HEK293 (cell line): ENCODE measurements around the gene SLC30A1.

Experiments
- CTCF ChIA-PET: fragments of 350-600 bp; formaldehyde crosslinking; extraction: SDS; loops from one replicate; lab custom pipeline; 2021; ENCODE audit warnings: antibody characterized with exemption; lab: Yijun Ruan, JAX
- POLR2A ChIA-PET: fragments of 300-600 bp; formaldehyde crosslinking; extraction: SDS; loops from one replicate; lab custom pipeline; 2020; ENCODE audit warnings: antibody characterized with exemption, inconsistent platforms; lab: Yijun Ruan, JAX
- H3K27ac ChIP-seq: fragments of 200-500 bp; sonication (Bioruptor generic); 2 replicates; pipeline ENCODE4 v1.5.1; 2014; ENCODE audit warnings: low read depth, low read length, control low read depth, inconsistent platforms; ENCODE audit errors: extremely low read depth
- H3K36me3 ChIP-seq, 2 experiments: fragments of 200-500 bp in 1 of 2; sonication (Bioruptor generic) in 1 of 2; 1 replicate in 1 of 2; 2 replicates in 1 of 2; pipeline ENCODE4 v1.5.1; 2014 to 2017; ENCODE audit warnings: inconsistent platforms in 2 of 2, low read length in 2 of 2; ENCODE audit not compliant: control insufficient read depth in 2 of 2, insufficient read depth in 1 of 2
- H3K4me1 ChIP-seq: fragments of 200-500 bp; sonication (Bioruptor generic); 2 replicates; pipeline ENCODE4 v1.5.1; 2014; ENCODE audit warnings: mild to moderate bottlenecking, low read length, inconsistent platforms; ENCODE audit not compliant: control insufficient read depth, insufficient read depth
- H3K4me3 ChIP-seq: 2 replicates; pipeline ENCODE4 v1.5.1; 2011; ENCODE audit warnings: low read depth, mild to moderate bottlenecking, control low read depth, low read length, moderate library complexity
- H3K9me3 ChIP-seq: fragments of 200-500 bp; sonication (Bioruptor generic); 2 replicates; pipeline ENCODE4 v1.5.1; 2014; ENCODE audit warnings: low read depth, low read length, inconsistent platforms; ENCODE audit not compliant: control insufficient read depth, insufficient read depth
- GLI4 ChIP-seq: fragments of 450-650 bp; formaldehyde crosslinking; IDR thresholded peaks from 2 replicates; pipeline ENCODE4 v1.5.1; 2016; ENCODE audit warnings: missing biosample characterization, missing genetic modification characterization
- REST ChIP-seq: fragments of 450-650 bp; formaldehyde crosslinking; IDR thresholded peaks from 2 replicates; pipeline ENCODE4 v1.5.1; 2016; ENCODE audit warnings: missing biosample characterization, missing genetic modification characterization
- SALL2 ChIP-seq: fragments of 450-650 bp; formaldehyde crosslinking; IDR thresholded peaks from 2 replicates; pipeline ENCODE4 v1.5.0; 2017; ENCODE audit warnings: missing biosample characterization, mild to moderate bottlenecking, missing genetic modification characterization, borderline replicate concordance
- TRIM28 ChIP-seq: IDR thresholded peaks from 2 replicates; pipeline ENCODE4 v1.6.1; 2011; ENCODE audit warnings: low read length, control low read depth, borderline replicate concordance
- ZNF133 ChIP-seq: fragments of 450-650 bp; formaldehyde crosslinking; IDR thresholded peaks from 2 replicates; pipeline ENCODE4 v1.5.1; 2016; ENCODE audit warnings: missing biosample characterization, missing genetic modification characterization
- ZNF175 ChIP-seq: fragments of 450-650 bp; formaldehyde crosslinking; IDR thresholded peaks from 2 replicates; pipeline ENCODE4 v1.5.1; 2016; ENCODE audit warnings: missing biosample characterization, missing genetic modification characterization
- ZNF248 ChIP-seq: fragments of 450-650 bp; formaldehyde crosslinking; IDR thresholded peaks from 2 replicates; pipeline ENCODE4 v1.5.1; 2017; ENCODE audit warnings: missing biosample characterization, missing genetic modification characterization
- ZNF341 ChIP-seq: fragments of 450-650 bp; formaldehyde crosslinking; IDR thresholded peaks from 2 replicates; pipeline ENCODE4; 2016; ENCODE audit warnings: low read depth, missing biosample characterization, missing genetic modification characterization
- ZNF433 ChIP-seq: fragments of 450-650 bp; formaldehyde crosslinking; IDR thresholded peaks from 2 replicates; pipeline ENCODE4 v1.5.1; 2016; ENCODE audit warnings: missing biosample characterization, missing genetic modification characterization, low read depth
- ZNF707 ChIP-seq: fragments of 450-650 bp; formaldehyde crosslinking; IDR thresholded peaks from 2 replicates; pipeline ENCODE4 v1.5.1; 2016; ENCODE audit warnings: missing biosample characterization, missing genetic modification characterization
- ZNF791 ChIP-seq: fragments of 450-650 bp; formaldehyde crosslinking; IDR thresholded peaks from 2 replicates; pipeline ENCODE4 v1.5.1; 2016; ENCODE audit warnings: missing biosample characterization, missing genetic modification characterization
- ZNF830 ChIP-seq: fragments of 450-650 bp; IDR thresholded peaks from 2 replicates; pipeline ENCODE4 v1.5.0; 2018; ENCODE audit warnings: missing biosample characterization, missing genetic modification characterization, low read depth, mild to moderate bottlenecking, moderate library complexity
- ZSCAN16 ChIP-seq: fragments of 450-650 bp; formaldehyde crosslinking; IDR thresholded peaks from 2 replicates; pipeline ENCODE4 v1.5.1; 2016; ENCODE audit warnings: missing biosample characterization, missing genetic modification characterization
- ZXDB ChIP-seq: fragments of 450-650 bp; formaldehyde crosslinking; IDR thresholded peaks from 2 replicates; pipeline ENCODE4 v1.5.1; 2016; ENCODE audit warnings: missing biosample characterization, missing genetic modification characterization

Gene SLC30A1

GRCh38 chr1:211610779-211611556 is 32.0 kb upstream of the SLC30A1 start:
- no peak overlapping the region for H3K4me3 ChIP-seq
- no peaks in the 10 kb centered on the region for H3K9me3 ChIP-seq
- no peaks in the 10 kb centered on the region for H3K36me3 ChIP-seq
- no peak overlapping the region for H3K27ac ChIP-seq
- no peak for TF ChIP-seq GLI4
- TF ChIP-seq ZNF175 (tag by site-specific recombination): no peak
- no peak for TF ChIP-seq ZXDB (tag by site-specific recombination)
- peak; percentile 66 for TF ChIP-seq ZNF341 (tag by site-specific recombination)
- TF ChIP-seq ZNF791 (tag by site-specific recombination): no peak
- POLR2A ChIA-PET: no interaction called here
- no peaks in the 10 kb centered on the region for H3K4me1 ChIP-seq
- CTCF ChIA-PET: interaction anchor here (0.8 to 1.0 kb wide), 3 partner anchors 13 to 134 kb away, joined by 3 to 4 read pairs (median 3); no protein-coding TSS in a partner anchor

GRCh38 chr1:211609120-211610024 is 30.4 kb upstream of the SLC30A1 start:
- H3K9me3 ChIP-seq: no peaks in the 10 kb centered on the region
- H3K27ac ChIP-seq: no peak overlapping the region
- no peaks in the 10 kb centered on the region for H3K36me3 ChIP-seq
- TF ChIP-seq ZNF341 (tag by site-specific recombination) (peak; percentile 37; the same call in 1 of the 2 replicates), ZNF133 (tag by site-specific recombination) (peak; percentile 69), ZNF830 (tag by site-specific recombination) (no peak)
- TF ChIP-seq, all 188 proteins: peak for 2
- ChIA-PET CTCF (interaction anchor here (0.9 to 1.1 kb wide), 3 partner anchors 30 to 94 kb away, joined by 3 read pairs; no protein-coding TSS in a partner anchor), POLR2A (no interaction called here)
- H3K4me3 ChIP-seq: no peak overlapping the region
- H3K4me1 ChIP-seq: no peaks in the 10 kb centered on the region

- Histone ChIP-seq H3K4me1 (no peaks in the 10 kb centered on the region), H3K4me3 (no peak overlapping the region), H3K27ac (no peak overlapping the region), H3K36me3 (no peaks in the 10 kb centered on the region), H3K9me3 (no peaks in the 10 kb centered on the region)
- TF ChIP-seq ZNF248 (tag by site-specific recombination): no peak
- no peak for TF ChIP-seq TRIM28
- TF ChIP-seq SALL2: no peak
- no peak for TF ChIP-seq ZXDB (tag by site-specific recombination)
- no peak for TF ChIP-seq ZSCAN16 (tag by site-specific recombination)
- no peak for TF ChIP-seq ZNF707
- no peak for TF ChIP-seq REST
- TF ChIP-seq ZNF433 (tag by site-specific recombination): no peak
- CTCF ChIA-PET: interaction anchor here (0.6 kb wide), 1 partner anchor 38 kb away, joined by 3 read pairs; no protein-coding TSS in a partner anchor
- POLR2A ChIA-PET: no interaction called here
Measured at GRCh38 chr1:211607754-211608473, 29.0 kb upstream of the SLC30A1 start.
